Naive thymus-derived CD4-positive, alpha-beta T cell (primary cell): ENCODE results near the gene NEURL1B. TPM values are rescaled to one million over a fixed set of nuclear protein-coding genes. Genes with fewer than 3 reads are reported as not detected.
A peak's percentile ranks its signal among the peaks of the same experiment; 100 is the strongest.

Experiments
- ATAC-seq: fragments of 150-1000 bp; cut with Tn5 transposase; 2 replicates; pipeline ENCODE4 v1.10.0; 2021; ENCODE audit warnings: mild to moderate bottlenecking, moderate library complexity
- CTCF ChIA-PET: fragments of 350-600 bp; sonication (Branson Sonifier 250); formaldehyde crosslinking; loops from one replicate; lab custom pipeline; 2021; ENCODE audit warnings: antibody characterized with exemption; lab: Charles Lee
- POLR2A ChIA-PET: fragments of 350-600 bp; sonication (Branson Sonifier 250); formaldehyde crosslinking; loops from one replicate; lab custom pipeline; 2021; ENCODE audit warnings: antibody characterized with exemption, inconsistent platforms; lab: Charles Lee
- DNase-seq, 9 donors: peaks; one replicate each; pipeline versions ENCODE4 v3.0.0 to v3.0.0-alpha.2; 2020 to 2022; ENCODE audit warnings: mixed read lengths in 1 of 9
- H3K27ac ChIP-seq: one replicate; pipeline ENCODE4 v1.7.0; 2013; ENCODE audit warnings: mild to moderate bottlenecking, low read depth, low read length, moderate library complexity
- H3K27me3 ChIP-seq, 2 donors: one replicate each; pipeline ENCODE4 v1.7.0; 2013; ENCODE audit warnings: low read length in 2 of 2, mild to moderate bottlenecking in 2 of 2, moderate library complexity in 2 of 2; ENCODE audit not compliant: control insufficient read depth in 2 of 2, insufficient read depth in 2 of 2
- H3K36me3 ChIP-seq, 3 experiments: 1 replicate in 2 of 3; 2 replicates in 1 of 3; pipeline ENCODE4 v1.7.0; 2013; ENCODE audit warnings: low read length in 3 of 3, mild to moderate bottlenecking in 3 of 3, moderate library complexity in 1 of 3; ENCODE audit not compliant: insufficient read depth in 3 of 3, control insufficient read depth in 2 of 3
- H3K4me1 ChIP-seq, 2 donors: one replicate each; pipeline ENCODE4 v1.7.0; 2013; ENCODE audit warnings: low read length in 2 of 2, mild to moderate bottlenecking in 2 of 2, moderate library complexity in 1 of 2; ENCODE audit not compliant: control insufficient read depth in 2 of 2, insufficient read depth in 2 of 2
- H3K4me3 ChIP-seq: 2 replicates; pipeline ENCODE4 v1.7.0; 2013; ENCODE audit warnings: mild to moderate bottlenecking, low read length
- H3K9me3 ChIP-seq, 3 experiments: 1 replicate in 2 of 3; 2 replicates in 1 of 3; pipeline ENCODE4 v1.7.0; 2013; ENCODE audit warnings: low read length in 3 of 3; ENCODE audit not compliant: control insufficient read depth in 2 of 3
- H3K27ac Mint-ChIP-seq, 9 donors: one replicate each; pipeline ENCODE4 v1.8.0; 2020 to 2022; ENCODE audit warnings: mixed read lengths in 9 of 9, mild to moderate bottlenecking in 8 of 9, moderate library complexity in 5 of 9, inconsistent platforms in 2 of 9
- H3K27me3 Mint-ChIP-seq, 5 donors: one replicate each; pipeline ENCODE4 v1.8.0; 2021 to 2022; ENCODE audit warnings: mixed read lengths in 5 of 5, mild to moderate bottlenecking in 1 of 5
- H3K36me3 Mint-ChIP-seq, 5 donors: one replicate each; pipeline ENCODE4 v1.8.0; 2020 to 2022; ENCODE audit warnings: mixed read lengths in 5 of 5, mild to moderate bottlenecking in 3 of 5, inconsistent platforms in 1 of 5
- H3K4me1 Mint-ChIP-seq, 7 donors: one replicate each; pipeline ENCODE4 v1.8.0; 2020 to 2022; ENCODE audit warnings: mixed read lengths in 7 of 7, mild to moderate bottlenecking in 3 of 7, inconsistent platforms in 1 of 7
- H3K4me3 Mint-ChIP-seq, 10 donors: one replicate each; pipeline ENCODE4 v1.8.0; 2020 to 2022; ENCODE audit warnings: mild to moderate bottlenecking in 10 of 10, mixed read lengths in 10 of 10, moderate library complexity in 6 of 10, inconsistent platforms in 2 of 10
- H3K9me3 Mint-ChIP-seq, 11 donors: one replicate each; pipeline ENCODE4 v1.8.0; 2020 to 2022; ENCODE audit warnings: mixed read lengths in 11 of 11, mild to moderate bottlenecking in 4 of 11, inconsistent platforms in 1 of 11, moderate library complexity in 1 of 11
- intact Hi-C, 2 donors: fragments of 100-400 bp; cut with micrococcal nuclease; formaldehyde crosslinking; loops; one replicate each; pipeline ENCODE4 v1.15.1; 2023
- polyA plus RNA-seq, 2 donors: library from polyadenylated mRNA; unstranded; fragments of 300-500 nt; fragmentation: Illumina TruSeq; gene quantifications; one replicate each; pipeline ENCODE4 v1.2.3, GENCODE V29; 2021
- total RNA-seq, 6 experiments: library from RNA in 5 of 6; stranded (reverse) in 5 of 6; gene quantifications; 1 replicate in 5 of 6; 2 replicates in 1 of 6; pipeline ENCODE4 v1.2.3 and lab custom pipeline; 2021 to 2026

The NEURL1B gene
- total and polyA plus RNA-seq, 7 experiments from 2014 or later = 0.05 to 3.4 (median 0.27) TPM; not detected in 1

GRCh38 chr5:172733974-172734346 lies 92.9 kb downstream of the NEURL1B start:
- DNase-seq = no peak
- Histone ChIP-seq H3K4me1 (no peaks in the 10 kb centered on the region), H3K9me3 (no peaks in the 10 kb centered on the region), H3K36me3 (no peaks in the 10 kb centered on the region), H3K27ac (no peak overlapping the region), H3K4me3 (no peak overlapping the region), H3K27me3 (no peaks in the 10 kb centered on the region)
- no peak overlapping the region for H3K4me3 Mint-ChIP-seq
- H3K9me3 Mint-ChIP-seq = no peaks in the 10 kb centered on the region
- no peaks in the 10 kb centered on the region for H3K36me3 Mint-ChIP-seq
- intact Hi-C loops = no loop called here
- ChIA-PET POLR2A (interaction anchor here (1.1 kb wide), 1 partner anchor 31 kb away, joined by 3 read pairs; no protein-coding TSS in a partner anchor), CTCF (interaction anchor here (1.7 kb wide), 1 partner anchor 38 kb away, joined by 4 read pairs; no protein-coding TSS in a partner anchor)
- no peak for ATAC-seq
- no peak overlapping the region for H3K27ac Mint-ChIP-seq
- H3K4me1 Mint-ChIP-seq = no peaks in the 10 kb centered on the region
- H3K27me3 Mint-ChIP-seq = no peaks in the 10 kb centered on the region

- Mint-ChIP-seq H3K4me3 (no peak overlapping the region), H3K36me3 (no peaks in the 10 kb centered on the region), H3K4me1 (no peaks in the 10 kb centered on the region), H3K27me3 (no peaks in the 10 kb centered on the region), H3K27ac (no peak overlapping the region), H3K9me3 (no peaks in the 10 kb centered on the region)
- Histone ChIP-seq H3K36me3 (no peaks in the 10 kb centered on the region), H3K4me1 (no peaks in the 10 kb centered on the region), H3K9me3 (no peaks in the 10 kb centered on the region), H3K27ac (no peak overlapping the region), H3K27me3 (no peaks in the 10 kb centered on the region), H3K4me3 (no peak overlapping the region)
- POLR2A ChIA-PET = interaction anchor here (0.7 to 0.8 kb wide), 2 partner anchors 26 to 729 kb away, joined by 3 to 4 read pairs; partner anchors contain the start of gene FBXW11
- CTCF ChIA-PET = no interaction called here
- intact Hi-C loops = no loop called here
- ATAC-seq = no peak
- DNase-seq = no peak
These were observed 94.2 kb downstream of the NEURL1B start for GRCh38 chr5:172735141-172735831.

GRCh38 chr5:172736508-172737135 lies 95.6 kb downstream of the NEURL1B start:
- H3K27me3 ChIP-seq = no peaks in the 10 kb centered on the region
- CTCF ChIA-PET = no interaction called here

GRCh38 chr5:172739375-172739774 lies 98.3 kb downstream of the NEURL1B start:
- CTCF ChIA-PET = no interaction called here
- POLR2A ChIA-PET = no interaction called here
- no peak overlapping the region for H3K4me3 ChIP-seq
- H3K27me3 ChIP-seq = no peaks in the 10 kb centered on the region
- intact Hi-C loops = no loop called here
- no peak overlapping the region for H3K27ac ChIP-seq
- H3K36me3 ChIP-seq = no peaks in the 10 kb centered on the region
- Mint-ChIP-seq H3K27ac (peak overlapping the region in 1 of 9 donors; percentile 10), H3K9me3 (no peaks in the 10 kb centered on the region), H3K27me3 (no peaks in the 10 kb centered on the region), H3K4me3 (no peak overlapping the region), H3K4me1 (peaks cover 0 to 6% (median 0%) of the 10 kb centered on the region in 7 donors), H3K36me3 (no peaks in the 10 kb centered on the region)
- H3K4me1 ChIP-seq = no peaks in the 10 kb centered on the region
- ATAC-seq = no peak
- no peaks in the 10 kb centered on the region for H3K9me3 ChIP-seq
- DNase-seq = no peak

More at GRCh38 chr5:172736508-172737135, 95.6 kb downstream of the NEURL1B start:
- H3K36me3 Mint-ChIP-seq = no peaks in the 10 kb centered on the region
- Histone ChIP-seq H3K4me3 (no peak overlapping the region), H3K27ac (no peak overlapping the region), H3K9me3 (no peaks in the 10 kb centered on the region), H3K4me1 (no peaks in the 10 kb centered on the region), H3K36me3 (no peaks in the 10 kb centered on the region)
- peaks cover 0 to 5% (median 0%) of the 10 kb centered on the region in 7 donors for H3K4me1 Mint-ChIP-seq
- H3K27ac Mint-ChIP-seq = no peak overlapping the region
- no peak overlapping the region for H3K4me3 Mint-ChIP-seq
- DNase-seq = no peak
- ATAC-seq = no peak
- intact Hi-C loops = no loop called here
- POLR2A ChIA-PET = no interaction called here
- no peaks in the 10 kb centered on the region for H3K9me3 Mint-ChIP-seq
- H3K27me3 Mint-ChIP-seq = no peaks in the 10 kb centered on the region

- Mint-ChIP-seq H3K4me1 (peaks cover 0 to 6% (median 0%) of the 10 kb centered on the region in 7 donors), H3K27ac (peak overlapping the region in 1 of 9 donors; percentile 55), H3K27me3 (no peaks in the 10 kb centered on the region), H3K4me3 (no peak overlapping the region), H3K9me3 (no peaks in the 10 kb centered on the region), H3K36me3 (no peaks in the 10 kb centered on the region)
- Histone ChIP-seq H3K4me1 (no peaks in the 10 kb centered on the region), H3K9me3 (no peaks in the 10 kb centered on the region), H3K4me3 (no peak overlapping the region), H3K27me3 (no peaks in the 10 kb centered on the region), H3K36me3 (no peaks in the 10 kb centered on the region), H3K27ac (no peak overlapping the region)
- ATAC-seq = peak; percentile 68
- DNase-seq = no peak
- POLR2A ChIA-PET = interaction anchor here (0.7 to 1.3 kb wide), 3 partner anchors 16 to 67 kb away, joined by 3 read pairs; no protein-coding TSS in a partner anchor
- intact Hi-C loops = no loop called here
- CTCF ChIA-PET = interaction anchor here (0.7 kb wide), 1 partner anchor 43 kb away, joined by 3 read pairs; no protein-coding TSS in a partner anchor
These were observed 99.6 kb downstream of the NEURL1B start for GRCh38 chr5:172740428-172741205.
